PFSK-1 (cell line): ENCODE data around the gene CEP83.

Experiments
- FOXP2 ChIP-seq: optimal IDR thresholded peaks from 2 replicates; pipeline ENCODE3; 2011; ENCODE audit warnings: borderline replicate concordance, control low read depth, inconsistent platforms; ENCODE audit not compliant: insufficient read depth; ENCODE audit errors: extremely low read length, extremely low read depth
- POLR2AphosphoS5 ChIP-seq: IDR thresholded peaks from 2 replicates; pipeline ENCODE4 v1.6.1; 2012; ENCODE audit warnings: low read depth, mild to moderate bottlenecking, control low read depth, low read length, moderate library complexity
- SIN3A ChIP-seq: IDR thresholded peaks from 2 replicates; pipeline ENCODE4 v1.6.1; 2012; ENCODE audit warnings: mild to moderate bottlenecking, low read length, moderate library complexity, borderline replicate concordance; ENCODE audit not compliant: insufficient read depth
- TAF1 ChIP-seq: IDR thresholded peaks from 2 replicates; pipeline ENCODE4 v1.6.1; 2012; ENCODE audit warnings: low read length, control low read depth, borderline replicate concordance; ENCODE audit not compliant: insufficient read depth
- TF ChIP-seq, protein P1 (sequence below), 2 experiments: IDR thresholded peaks; 2 replicates each; pipeline versions ENCODE4 v1.6.1 to v1.8.0; 2011 to 2012; ENCODE audit warnings: low read depth in 2 of 2, low read length in 2 of 2, control low read depth in 1 of 2, inconsistent platforms in 1 of 2, mild to moderate bottlenecking in 1 of 2, moderate library complexity in 1 of 2; ENCODE audit not compliant: insufficient read depth in 1 of 2

- TF ChIP-seq, protein P1, sequence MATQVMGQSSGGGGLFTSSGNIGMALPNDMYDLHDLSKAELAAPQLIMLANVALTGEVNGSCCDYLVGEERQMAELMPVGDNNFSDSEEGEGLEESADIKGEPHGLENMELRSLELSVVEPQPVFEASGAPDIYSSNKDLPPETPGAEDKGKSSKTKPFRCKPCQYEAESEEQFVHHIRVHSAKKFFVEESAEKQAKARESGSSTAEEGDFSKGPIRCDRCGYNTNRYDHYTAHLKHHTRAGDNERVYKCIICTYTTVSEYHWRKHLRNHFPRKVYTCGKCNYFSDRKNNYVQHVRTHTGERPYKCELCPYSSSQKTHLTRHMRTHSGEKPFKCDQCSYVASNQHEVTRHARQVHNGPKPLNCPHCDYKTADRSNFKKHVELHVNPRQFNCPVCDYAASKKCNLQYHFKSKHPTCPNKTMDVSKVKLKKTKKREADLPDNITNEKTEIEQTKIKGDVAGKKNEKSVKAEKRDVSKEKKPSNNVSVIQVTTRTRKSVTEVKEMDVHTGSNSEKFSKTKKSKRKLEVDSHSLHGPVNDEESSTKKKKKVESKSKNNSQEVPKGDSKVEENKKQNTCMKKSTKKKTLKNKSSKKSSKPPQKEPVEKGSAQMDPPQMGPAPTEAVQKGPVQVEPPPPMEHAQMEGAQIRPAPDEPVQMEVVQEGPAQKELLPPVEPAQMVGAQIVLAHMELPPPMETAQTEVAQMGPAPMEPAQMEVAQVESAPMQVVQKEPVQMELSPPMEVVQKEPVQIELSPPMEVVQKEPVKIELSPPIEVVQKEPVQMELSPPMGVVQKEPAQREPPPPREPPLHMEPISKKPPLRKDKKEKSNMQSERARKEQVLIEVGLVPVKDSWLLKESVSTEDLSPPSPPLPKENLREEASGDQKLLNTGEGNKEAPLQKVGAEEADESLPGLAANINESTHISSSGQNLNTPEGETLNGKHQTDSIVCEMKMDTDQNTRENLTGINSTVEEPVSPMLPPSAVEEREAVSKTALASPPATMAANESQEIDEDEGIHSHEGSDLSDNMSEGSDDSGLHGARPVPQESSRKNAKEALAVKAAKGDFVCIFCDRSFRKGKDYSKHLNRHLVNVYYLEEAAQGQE (IDR thresholded peaks at IDR 0.05; ENCODE audit: insufficient read depth in 1 of 2, low read depth in 2 of 2, low read length in 2 of 2), result no peak
- no peak for TF ChIP-seq TAF1
- TF ChIP-seq POLR2AphosphoS5, result no peak
- no peak for TF ChIP-seq SIN3A
- TF ChIP-seq FOXP2, result no peak
Measured at GRCh38 chr12:94280063-94280462, 179.6 kb downstream of the CEP83 start.
